Upper lobe of left lung (tissue), 6 donors: Measurements from ENCODE around the gene GGN. TPM values are rescaled to one million over a fixed set of nuclear protein-coding genes. Genes with fewer than 3 reads are reported as not detected.

ENCODE experiments used
- ATAC-seq, 2 donors: fragments of 200-7000 bp; cut with Tn5 transposase; one replicate each; pipeline ENCODE4 v1.9.1; 2022; ENCODE audit warnings: mild to moderate bottlenecking in 2 of 2, moderate library complexity in 2 of 2; ENCODE audit not compliant: low FRiP score in 2 of 2
- DNase-seq, 2 donors: peaks; one replicate each; pipeline ENCODE4 v3.0.0-alpha.2; 2019 to 2020
- H3K27ac ChIP-seq, 4 donors: fragments of 200-600 bp; sonication (generic); one replicate each; pipeline ENCODE4 v1.5.1; 2016 to 2019
- H3K27me3 ChIP-seq, 4 donors: fragments of 200-600 bp; sonication (generic); one replicate each; pipeline ENCODE4 v1.5.1; 2017 to 2019
- H3K36me3 ChIP-seq, 4 donors: fragments of 200-600 bp; sonication (generic); one replicate each; pipeline ENCODE4 v1.5.1; 2016 to 2019
- H3K4me1 ChIP-seq, 4 donors: fragments of 200-600 bp; sonication (generic); one replicate each; pipeline ENCODE4 v1.5.1; 2018 to 2019
- H3K4me3 ChIP-seq, 4 donors: fragments of 200-600 bp; sonication (generic); one replicate each; pipeline ENCODE4 v1.5.1; 2017 to 2019; ENCODE audit warnings: mild to moderate bottlenecking in 2 of 4, moderate library complexity in 1 of 4
- H3K9me3 ChIP-seq, 4 donors: fragments of 200-600 bp; sonication (generic); one replicate each; pipeline ENCODE4 v1.5.1; 2018 to 2019
- CTCF ChIP-seq, 6 experiments: fragments of 450-650 bp in 4 of 6; fragments of 200-600 bp in 2 of 6; sonication (generic) in 2 of 6; IDR thresholded peaks; one replicate each; pipeline ENCODE4 v1.5.1; 2016 to 2019; ENCODE audit warnings: antibody characterized with exemption in 6 of 6
- EP300 ChIP-seq, 4 donors: sonication (generic); formaldehyde crosslinking; IDR thresholded peaks; one replicate each; pipeline ENCODE4 v1.5.1; 2017; ENCODE audit warnings: antibody characterized with exemption in 4 of 4, control low read depth in 2 of 4
- POLR2A ChIP-seq, 4 donors: fragments of 450-650 bp; IDR thresholded peaks; one replicate each; pipeline ENCODE4 v1.5.1; 2016 to 2017; ENCODE audit warnings: antibody characterized with exemption in 4 of 4, mild to moderate bottlenecking in 2 of 4
- POLR2AphosphoS5 ChIP-seq, 2 donors: sonication (generic); formaldehyde crosslinking; IDR thresholded peaks; one replicate each; pipeline ENCODE4 v1.5.1; 2017; ENCODE audit warnings: antibody characterized with exemption in 2 of 2
- WGBS, 2 donors: methylation state at CpG; one replicate each; pipeline ENCODE4 v1.1.5; 2017 to 2018; 5-methylcytosine and 5-hydroxymethylcytosine counted together
- total RNA-seq, 6 donors: library from RNA; depleted of rRNA in 4 of 6; stranded (reverse); fragments of >200 nt in 4 of 6; gene quantifications; one replicate each; pipeline versions ENCODE4 v1.1.0 to v1.2.1, GENCODE V29; 2016 to 2021
- donor health status: DM: no; HTN: no; CAD: no; lungs with moderate emphysema.
- donor health status: DM: no; HTN: yes; CAD: no; lungs with severe emphysema.

GGN gene
- total RNA-seq, 6 donors from 2014 or later: 0.44 to 8.4 (median 0.95) TPM

DNA sequence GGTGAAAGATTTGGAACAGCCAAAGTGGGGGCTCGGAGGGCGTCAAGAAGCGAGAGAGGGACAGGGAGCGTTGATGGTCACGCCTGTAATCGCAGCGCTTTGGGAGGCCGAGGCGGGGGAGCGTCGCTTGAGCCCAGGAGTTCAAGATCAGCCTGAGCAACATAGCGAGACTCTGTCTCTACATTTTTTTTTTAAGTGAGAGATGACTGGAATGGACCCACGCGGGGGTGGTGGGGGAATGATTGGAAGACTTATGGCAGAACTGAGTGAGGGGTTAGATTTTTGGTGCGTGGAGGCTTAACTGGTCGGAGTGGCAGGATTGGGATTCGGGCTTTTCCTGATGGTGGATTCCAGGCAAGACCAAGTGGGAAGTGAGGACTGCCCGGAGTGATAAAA, 12.7 kb downstream of the GGN start:
- peaks cover 21 to 32% (median 22%) of the 10 kb centered on the region in 4 donors for H3K4me1 ChIP-seq
- no peaks in the 10 kb centered on the region for H3K9me3 ChIP-seq
- ATAC-seq (peak in 1 of 2 donors; percentile 27), DNase-seq (no peak)
- peak overlapping the region; percentile 87 to 96 (median 92) for H3K27ac ChIP-seq
- TF ChIP-seq POLR2AphosphoS5 (IDR thresholded peaks at IDR 0.05): no peak
- TF ChIP-seq CTCF (IDR thresholded peaks at IDR 0.05): no peak
- TF ChIP-seq POLR2A (IDR thresholded peaks at IDR 0.05): no peak
- TF ChIP-seq EP300 (IDR thresholded peaks at IDR 0.05): no peak
- no peaks in the 10 kb centered on the region for H3K27me3 ChIP-seq
- H3K4me3 ChIP-seq: peak overlapping the region; percentile 74 to 97 (median 84)
- WGBS, 2 donors: 2 to 3% methylated on average over 11 to 18 of the region's 18 CpGs
- H3K36me3 ChIP-seq: peaks cover 0 to 38% (median 27%) of the 10 kb centered on the region in 4 donors

GRCh38 chr19:38374332-38375097, 13.3 kb downstream of the GGN start, which contains the start of gene PSMD8:
Gene PSMD8 (plus strand): TSS chr19:38374571. CDS start chr19:38374602, 31 bp downstream.
- peak; percentile 99 to 100 for DNase-seq
- Histone ChIP-seq H3K36me3 (peaks cover 0 to 32% (median 23%) of the 10 kb centered on the region in 4 donors), H3K27me3 (no peaks in the 10 kb centered on the region), H3K4me3 (peak within 1 kb of the TSS; percentile 74 to 97 (median 84)), H3K27ac (peak within 1 kb of the TSS; percentile 87 to 96 (median 92)), H3K4me1 (peaks cover 21 to 32% (median 22%) of the 10 kb centered on the region in 4 donors), H3K9me3 (no peaks in the 10 kb centered on the region)
- ATAC-seq: peak; percentile 99
- 1 to 2% methylated on average over 25 to 63 of the region's 65 CpGs for WGBS, 2 donors
- TF ChIP-seq POLR2A (IDR thresholded peaks at IDR 0.05): peak; percentile 44 to 98 (median 89)
- peak; percentile 90 to 97 for TF ChIP-seq POLR2AphosphoS5 (IDR thresholded peaks at IDR 0.05)
- TF ChIP-seq EP300 (IDR thresholded peaks at IDR 0.05): peak in 1 of 4 donors; percentile 55
- TF ChIP-seq CTCF (IDR thresholded peaks at IDR 0.05): peak in 2 of 6 experiments; percentile 21 to 44

DNA sequence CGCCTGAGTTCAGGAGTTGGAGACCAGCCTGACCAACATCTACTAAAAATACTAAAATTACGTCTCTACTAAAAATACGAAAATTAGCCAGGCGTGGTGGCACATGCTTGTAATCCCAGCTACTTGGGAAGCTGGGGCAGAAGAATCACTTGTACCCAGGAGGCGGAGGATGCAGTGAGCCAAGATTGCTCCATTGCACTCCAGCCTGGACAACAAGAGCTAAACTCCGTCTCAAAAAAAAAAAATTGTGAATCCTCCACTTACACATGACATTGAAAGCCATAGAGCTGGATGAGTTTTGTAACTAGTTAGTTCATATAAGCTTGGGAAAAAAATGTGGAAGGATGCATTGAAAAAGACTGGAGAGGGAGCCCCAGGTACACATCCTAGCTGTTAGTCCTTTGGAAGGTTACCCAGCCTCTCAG, 13.9 kb downstream of the GGN start:
- Histone ChIP-seq H3K4me3 (peak overlapping the region; percentile 7 to 88 (median 78)), H3K36me3 (peaks cover 0 to 26% (median 17%) of the 10 kb centered on the region in 4 donors), H3K27ac (peak overlapping the region; percentile 87 to 96 (median 92)), H3K9me3 (no peaks in the 10 kb centered on the region), H3K4me1 (peaks cover 21 to 32% (median 22%) of the 10 kb centered on the region in 4 donors), H3K27me3 (no peaks in the 10 kb centered on the region)
- no peak for ATAC-seq
- no peak for TF ChIP-seq POLR2A (IDR thresholded peaks at IDR 0.05)
- no peak for TF ChIP-seq EP300 (IDR thresholded peaks at IDR 0.05)
- TF ChIP-seq CTCF (IDR thresholded peaks at IDR 0.05): no peak
- no peak for TF ChIP-seq POLR2AphosphoS5 (IDR thresholded peaks at IDR 0.05)
- no peak for DNase-seq
- WGBS, 2 donors: 76 to 78% methylated on average over 6 of the region's 6 CpGs

GRCh38 chr19:38371081-38371480, 16.8 kb downstream of the GGN start:
- DNase-seq (no peak), ATAC-seq (no peak)
- no peak overlapping the region for H3K4me3 ChIP-seq
- TF ChIP-seq POLR2AphosphoS5 (IDR thresholded peaks at IDR 0.05) (no peak), CTCF (IDR thresholded peaks at IDR 0.05) (no peak), POLR2A (IDR thresholded peaks at IDR 0.05) (no peak), EP300 (IDR thresholded peaks at IDR 0.05) (no peak)
- H3K27ac ChIP-seq: no peak overlapping the region
- 74 to 75% methylated on average over 6 of the region's 6 CpGs for WGBS, 2 donors
- peaks cover 0 to under 1% (median 0%) of the 10 kb centered on the region in 4 donors for H3K36me3 ChIP-seq
- peaks cover 9 to 16% (median 13%) of the 10 kb centered on the region in 4 donors for H3K4me1 ChIP-seq
- no peaks in the 10 kb centered on the region for H3K27me3 ChIP-seq
- no peaks in the 10 kb centered on the region for H3K9me3 ChIP-seq
